NCI-H1436 (cell line): Measurements from ENCODE around the gene ISL2.
A peak's percentile ranks its signal among the peaks of the same experiment; 100 is the strongest.

Source experiments
- DNase-seq: peaks from one replicate; lab custom pipeline; 2025; lab: John Stamatoyannopoulos, UW

The ISL2 gene

DNA sequence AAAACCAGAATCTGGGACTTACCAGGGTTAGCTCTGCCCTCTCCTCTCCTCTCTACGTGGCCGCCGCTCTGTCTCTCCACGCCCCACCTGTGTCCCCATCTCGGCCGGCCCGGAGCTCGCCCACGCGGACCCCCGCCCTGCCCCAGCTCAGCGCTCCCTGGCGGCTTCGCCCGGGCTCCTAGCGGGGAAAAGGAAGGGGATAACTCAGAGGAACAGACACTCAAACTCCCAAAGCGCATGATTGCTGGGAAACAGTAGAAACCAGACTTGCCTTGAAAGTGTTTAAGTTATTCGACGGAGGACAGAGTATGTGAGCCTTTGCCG, 5.4 kb downstream of the ISL2 start:
- DNase-seq: no peak

DNA sequence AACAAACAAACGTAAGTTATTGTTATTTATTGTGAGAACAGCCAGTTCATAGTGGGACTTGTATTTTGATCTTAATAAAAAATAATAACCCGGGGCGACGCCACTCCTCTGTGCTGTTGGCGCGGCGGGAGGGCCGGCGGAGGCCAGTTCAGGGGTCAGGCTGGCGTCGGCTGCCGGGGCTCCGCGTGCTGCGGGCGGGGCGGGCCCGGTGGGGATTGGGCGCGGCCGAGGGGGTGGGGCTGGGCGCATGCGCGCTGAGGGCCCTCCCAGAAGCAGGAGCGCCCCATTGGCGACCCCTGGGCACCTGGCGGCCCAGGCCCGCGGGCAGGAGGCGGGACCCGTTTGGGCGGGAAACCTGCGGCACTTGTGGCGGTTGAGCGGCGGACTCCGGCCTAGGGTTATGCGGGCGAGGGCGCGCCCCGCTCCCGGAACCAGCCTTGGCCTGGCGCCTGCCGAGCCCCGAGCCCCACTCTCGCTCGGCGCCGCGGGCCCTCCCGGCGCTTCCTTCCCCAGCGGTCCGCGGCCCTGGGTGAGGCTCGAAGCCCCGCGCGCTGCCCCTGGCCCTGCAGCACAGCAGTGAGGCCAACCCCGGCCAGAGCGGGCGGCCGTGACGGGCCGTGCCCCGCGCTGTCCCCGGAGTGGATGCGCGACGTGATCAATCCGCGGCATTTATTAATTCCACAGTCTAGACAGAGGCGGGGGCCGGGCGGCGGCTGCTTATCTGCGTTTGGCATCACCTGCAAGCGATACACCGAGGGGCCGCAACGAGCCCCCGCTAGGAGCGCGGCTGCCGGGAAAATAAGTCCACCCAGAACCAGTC, 6.0 kb downstream of the ISL2 start:
- DNase-seq: no peak

DNA sequence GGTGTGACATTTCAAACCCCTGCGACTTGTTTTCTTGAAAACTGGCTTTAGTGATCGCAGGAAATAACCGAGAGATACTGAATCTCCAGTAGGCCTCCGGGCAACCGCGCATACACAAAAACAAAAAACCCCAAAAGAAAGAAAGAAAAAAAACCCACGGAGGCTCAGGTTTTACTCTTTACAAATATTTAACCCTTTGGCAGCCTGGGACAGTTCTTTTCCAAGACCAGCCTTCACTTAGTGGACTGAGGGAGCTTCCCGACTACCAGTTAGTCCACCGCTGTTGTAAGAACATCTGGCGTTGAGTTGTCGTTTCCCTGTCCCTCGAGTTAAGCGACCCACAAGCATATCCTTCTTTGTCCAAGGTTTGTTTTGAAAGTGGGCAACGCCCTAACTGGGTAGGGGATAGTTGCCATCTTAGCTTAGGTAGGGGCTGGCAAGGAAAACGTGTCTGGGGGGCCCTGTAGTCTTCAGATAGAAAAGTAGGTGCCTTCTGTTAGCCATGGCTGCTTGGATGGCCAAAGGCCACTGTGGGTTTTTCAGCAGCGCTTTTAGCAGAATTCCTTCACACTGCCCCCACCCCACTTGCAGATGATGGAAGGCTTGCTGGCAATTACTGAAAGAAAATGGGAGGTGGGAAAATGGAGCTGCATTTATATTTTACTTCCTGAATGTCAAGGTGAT, 6.9 kb downstream of the ISL2 start:
- DNase-seq: no peak

DNA sequence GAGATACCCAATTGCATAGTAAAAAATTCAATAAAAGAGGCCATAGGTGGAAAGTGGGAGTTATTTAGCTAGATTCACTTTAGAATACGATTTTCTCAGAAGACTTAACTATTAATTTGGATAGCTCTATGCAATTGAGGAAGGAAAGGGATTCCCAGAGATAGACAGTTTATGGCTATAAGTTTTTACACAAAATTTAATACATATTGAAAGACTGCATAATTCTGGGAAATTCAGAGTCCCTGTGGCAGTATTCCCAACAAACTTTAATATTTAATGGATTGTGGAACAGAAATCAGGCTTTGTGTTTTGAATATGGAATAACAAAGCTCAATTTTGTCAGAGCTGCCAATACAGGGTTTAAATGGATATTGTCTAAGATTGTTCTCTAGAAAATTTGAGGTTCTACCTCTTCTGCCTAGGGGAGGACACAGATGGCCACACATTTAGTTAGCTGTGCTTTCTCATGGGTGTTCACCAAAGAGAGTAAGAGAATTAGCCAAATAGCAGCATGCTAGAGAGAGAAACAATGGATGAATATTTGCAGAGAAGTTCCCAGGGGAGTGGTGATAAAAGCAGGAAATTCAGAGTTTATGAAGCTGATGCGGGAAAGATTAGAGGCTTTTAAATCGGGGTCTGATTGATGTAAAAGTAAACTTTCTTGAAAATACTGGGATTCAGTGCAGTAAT, 8.5 kb downstream of the ISL2 start:
- DNase-seq: peak; percentile 7

DNA sequence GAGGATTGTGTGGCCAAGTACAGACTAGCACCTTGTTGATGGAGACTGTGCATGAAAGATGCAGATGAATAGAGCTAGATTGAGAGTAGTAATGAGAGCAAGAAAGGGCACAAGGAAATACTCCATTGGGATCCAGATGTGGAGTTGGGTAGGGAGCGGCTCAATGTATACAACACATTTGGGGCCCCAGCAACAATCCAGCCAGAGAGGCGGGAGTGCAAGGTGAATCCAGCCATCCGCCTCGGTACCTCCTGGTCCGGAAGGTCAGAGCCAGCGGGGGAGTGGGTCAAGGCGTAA, 9.0 kb downstream of the ISL2 start:
- DNase-seq: no peak

DNA sequence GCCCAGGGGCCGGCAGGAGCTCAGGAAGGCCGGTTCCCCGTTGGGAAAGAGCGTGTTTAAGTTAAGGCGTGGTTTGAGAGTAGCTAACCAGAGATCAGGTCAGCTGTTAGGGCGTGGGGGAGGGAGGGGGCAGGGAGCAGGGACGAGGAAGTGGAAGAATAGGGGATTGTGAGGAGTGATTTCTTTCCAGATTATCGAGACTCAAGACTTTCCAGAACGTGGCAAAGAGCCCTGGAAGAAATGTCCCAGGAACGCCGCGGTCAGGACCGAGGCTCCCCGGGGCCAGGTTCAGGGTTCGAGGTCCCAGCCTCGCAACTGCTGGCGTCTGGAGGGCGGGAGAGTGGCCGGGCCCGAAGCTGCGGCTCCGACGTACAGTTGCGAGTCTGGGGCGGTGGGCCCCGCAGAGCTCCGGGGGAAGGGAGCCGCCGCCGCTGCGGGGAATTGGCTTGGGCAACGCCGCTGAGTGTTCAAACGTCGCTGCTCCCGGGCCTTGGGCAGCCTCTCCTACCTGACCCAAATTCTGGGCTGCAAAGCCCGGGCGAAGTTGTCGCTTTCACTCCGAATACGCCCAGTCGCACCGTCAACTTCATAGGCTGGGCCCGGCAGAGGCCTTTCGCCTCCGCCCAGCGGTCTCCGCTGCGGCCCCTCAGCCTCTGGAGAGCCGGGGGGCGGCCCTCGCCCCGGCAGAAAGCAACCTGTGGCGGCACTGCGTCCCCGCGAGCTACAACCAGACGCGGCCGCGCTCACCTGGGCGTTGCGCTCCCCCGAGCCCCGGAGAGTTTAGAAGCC, 9.5 kb downstream of the ISL2 start:
- no peak for DNase-seq

DNA sequence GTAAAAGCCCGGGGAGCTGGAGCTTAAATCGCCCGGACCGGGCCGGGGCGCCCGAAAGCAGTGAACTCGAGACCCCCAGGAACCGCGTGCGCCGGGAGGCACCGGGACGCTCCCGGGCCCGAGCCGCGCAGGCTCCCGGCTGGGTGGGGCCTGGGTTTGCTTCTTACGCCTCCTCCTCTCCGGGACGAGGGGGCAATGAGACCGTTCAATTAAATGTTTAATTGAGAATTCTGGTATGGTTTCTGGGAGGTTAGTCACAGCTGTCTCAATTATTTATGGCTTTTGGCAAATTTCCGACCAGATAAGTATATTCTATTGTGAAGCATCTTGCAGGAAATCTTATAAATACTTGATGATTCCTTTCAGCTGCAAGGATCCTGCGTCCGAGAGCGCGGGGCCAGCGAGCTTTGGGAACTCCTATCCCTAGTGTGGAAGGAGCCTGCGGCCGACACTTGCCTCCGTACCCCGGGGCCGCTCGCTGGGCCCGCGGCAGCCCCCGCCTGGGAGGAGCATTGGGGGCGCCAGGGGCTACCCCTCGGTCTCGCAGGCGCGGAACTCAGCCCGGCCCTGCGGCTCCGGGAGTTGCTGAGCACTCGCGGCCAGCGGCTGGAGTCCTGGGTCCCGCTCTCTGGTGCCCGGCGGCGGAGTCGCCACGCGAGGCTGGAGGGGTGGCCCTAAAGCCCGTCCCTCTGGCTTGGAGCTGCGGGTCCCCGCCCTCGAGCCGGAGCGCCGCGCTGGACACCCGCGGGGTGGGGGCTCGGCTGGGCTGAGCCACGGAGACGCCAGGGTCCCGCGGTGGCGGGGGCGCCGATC, 10.3 kb downstream of the ISL2 start:
- no peak for DNase-seq

DNA sequence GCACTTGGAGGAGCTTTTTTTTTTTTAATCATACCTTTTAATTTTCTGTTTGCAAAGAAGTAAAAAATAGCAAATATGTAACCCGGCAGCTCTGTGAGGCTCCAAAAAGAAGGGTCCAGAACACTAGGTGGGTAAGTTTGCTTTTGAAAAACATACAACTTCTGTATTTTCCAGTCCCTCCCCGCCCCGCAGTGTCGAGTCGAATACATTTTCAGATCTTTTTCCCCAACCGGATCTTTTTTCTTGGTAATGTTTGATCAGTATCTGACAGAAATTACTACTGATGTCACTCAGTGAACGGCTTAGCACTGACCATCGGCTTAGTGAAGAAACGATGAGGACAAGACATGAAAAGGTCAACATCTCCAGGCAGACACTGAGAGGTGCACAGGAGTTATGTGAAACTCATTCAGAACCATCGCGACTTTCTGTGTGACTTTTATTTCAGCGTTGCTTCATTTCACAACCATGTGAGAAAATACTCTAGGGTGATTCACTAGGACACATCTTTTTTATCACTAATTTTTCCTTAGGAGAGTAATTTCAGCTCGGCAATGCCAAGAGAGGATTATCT, 11.0 kb downstream of the ISL2 start:
- no peak for DNase-seq

DNA sequence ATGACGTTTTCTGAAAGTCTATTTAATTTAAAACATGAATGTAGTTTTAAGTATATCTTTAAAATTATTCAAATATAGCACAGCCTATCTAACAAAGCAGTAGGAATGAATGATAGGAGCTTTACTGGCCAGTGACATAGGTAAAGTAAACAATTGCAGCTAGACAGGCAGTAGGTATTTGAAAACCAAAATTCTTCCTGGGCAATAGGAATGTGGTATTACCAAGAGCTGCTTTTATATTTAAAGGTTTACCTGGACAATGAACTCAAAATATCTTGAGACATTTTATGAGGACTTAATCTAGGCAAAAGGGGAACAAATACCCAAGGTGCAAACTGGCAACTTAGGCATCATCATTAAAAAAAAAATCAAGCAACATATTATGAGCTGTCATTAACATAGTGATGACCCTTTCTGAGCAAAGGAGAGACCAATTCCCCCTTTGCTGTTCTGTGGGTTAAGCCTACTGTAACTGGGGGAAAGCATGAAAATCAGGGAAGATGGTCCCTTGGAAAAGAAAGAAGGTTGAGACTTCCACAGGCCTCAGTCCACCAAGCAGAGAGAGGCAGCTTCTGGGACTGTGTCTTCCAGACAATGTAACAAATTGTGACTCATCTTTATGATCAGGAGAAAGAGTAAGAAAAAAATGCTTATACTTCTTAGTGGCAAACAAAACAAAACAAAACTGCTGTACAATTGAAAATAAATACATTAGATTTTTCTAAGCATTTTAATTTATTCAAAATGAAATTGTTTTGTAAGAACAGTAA, 12.9 kb downstream of the ISL2 start:
- DNase-seq: no peak

DNA sequence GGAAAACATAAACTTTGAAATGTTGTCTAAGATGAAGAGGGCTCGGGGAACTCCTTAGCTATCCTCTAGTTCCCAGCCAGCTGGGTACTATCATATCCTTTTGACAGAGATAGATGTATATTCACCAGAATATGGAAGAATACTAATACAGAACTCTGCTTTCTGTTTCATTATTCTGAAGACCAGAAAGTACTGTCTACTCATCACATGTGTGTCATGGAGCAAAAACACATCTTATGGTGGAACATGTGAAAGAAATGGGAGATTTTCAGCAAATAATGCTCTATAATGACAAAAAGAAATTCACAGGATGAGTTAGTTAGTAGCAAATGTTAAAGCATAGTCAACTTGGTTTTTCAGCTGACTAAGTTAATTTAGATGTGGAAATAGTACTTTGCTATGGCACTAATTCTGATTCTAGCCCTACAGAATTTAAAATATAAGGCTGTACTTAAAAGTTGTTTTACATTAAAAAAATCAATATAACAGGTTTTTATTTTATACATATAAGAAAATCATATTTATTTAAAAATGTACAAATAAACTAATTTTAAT, 16.5 kb downstream of the ISL2 start:
- DNase-seq: no peak

DNA sequence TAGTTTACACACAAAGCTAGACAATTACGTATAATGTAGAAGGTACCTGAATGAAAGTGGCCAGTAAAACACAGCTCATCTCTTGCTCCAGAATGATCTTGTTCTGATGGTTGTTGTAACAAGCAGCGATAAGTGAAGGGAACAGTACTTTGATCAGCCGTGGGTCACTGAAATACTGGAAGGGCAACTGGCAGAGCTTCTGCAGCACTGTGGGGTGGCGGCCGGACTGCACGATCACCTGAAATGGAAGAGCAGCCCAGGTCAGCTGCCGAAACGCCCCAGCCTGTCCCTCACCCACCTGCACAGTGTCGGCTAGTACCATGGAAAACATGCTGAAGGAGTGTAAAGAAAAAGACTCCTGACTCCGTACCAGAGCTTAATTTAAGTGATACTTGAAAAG, 17.3 kb downstream of the ISL2 start:
- no peak for DNase-seq

DNA sequence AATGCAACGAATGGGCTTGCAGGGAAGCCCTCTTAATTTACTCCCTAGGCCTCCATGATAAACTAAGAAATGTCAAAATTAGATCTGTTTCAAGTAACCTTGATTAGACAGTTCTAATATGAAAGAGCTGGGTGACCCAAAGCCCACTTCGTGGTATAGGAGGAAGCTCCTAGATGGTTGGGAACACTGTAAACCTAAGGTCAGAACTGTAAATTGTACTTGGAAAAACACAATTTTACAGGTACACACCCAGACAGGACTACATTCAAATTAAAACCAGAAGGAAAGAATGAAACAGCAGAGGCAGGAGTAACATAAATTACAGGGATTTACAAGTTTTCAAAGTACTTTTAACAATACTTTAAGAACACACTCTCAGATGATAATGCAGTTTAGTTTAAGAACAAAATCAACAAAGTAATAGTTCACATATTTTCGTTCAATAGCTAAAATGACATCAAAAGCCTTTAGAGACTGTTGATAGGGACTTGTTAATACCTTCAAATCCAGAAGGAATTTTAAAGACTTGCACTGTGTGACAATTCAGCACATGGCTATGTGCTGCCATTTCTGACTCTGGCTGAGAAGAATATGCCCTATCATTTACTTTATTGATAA, 18.4 kb downstream of the ISL2 start:
- DNase-seq: no peak

DNA sequence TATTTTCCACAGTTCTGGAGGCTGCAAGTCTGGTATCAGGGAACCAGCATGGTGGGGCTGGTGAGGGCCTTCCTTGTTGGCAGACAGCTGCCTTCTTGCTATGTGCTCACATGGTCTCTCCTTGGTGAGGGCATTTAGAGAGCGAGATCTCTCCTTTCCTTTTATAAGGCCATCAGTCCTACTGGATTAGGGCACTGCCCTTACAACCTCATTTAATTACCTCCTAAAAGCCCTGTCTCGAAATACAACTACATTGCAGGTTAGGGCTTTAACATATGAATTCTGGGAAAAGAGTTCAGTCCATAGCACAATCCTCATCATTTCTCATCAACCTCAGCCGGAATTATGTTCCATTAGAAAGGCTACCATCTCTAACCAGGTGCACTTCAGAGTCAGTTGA, 21.9 kb downstream of the ISL2 start:
- DNase-seq: no peak

DNA sequence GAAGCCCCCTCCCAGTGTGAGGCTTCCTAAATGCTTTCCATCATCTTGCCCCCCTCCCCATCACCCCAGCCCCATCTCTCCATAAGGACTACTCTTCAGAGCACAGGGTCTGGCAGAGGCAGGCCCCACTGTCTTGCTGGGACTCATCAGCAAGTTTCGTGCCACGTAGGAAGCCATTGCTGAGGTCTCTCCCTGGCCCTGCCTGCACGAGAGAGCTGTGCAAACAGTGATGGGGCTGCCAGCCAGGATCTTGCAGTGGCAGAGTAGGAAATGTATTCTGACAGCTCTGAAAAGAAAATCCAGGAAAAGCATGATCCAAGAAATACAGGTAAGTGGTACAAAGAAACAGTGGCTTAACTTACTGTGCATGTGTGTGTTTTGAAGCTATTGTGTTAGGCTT, 22.6 kb downstream of the ISL2 start:
- no peak for DNase-seq

DNA sequence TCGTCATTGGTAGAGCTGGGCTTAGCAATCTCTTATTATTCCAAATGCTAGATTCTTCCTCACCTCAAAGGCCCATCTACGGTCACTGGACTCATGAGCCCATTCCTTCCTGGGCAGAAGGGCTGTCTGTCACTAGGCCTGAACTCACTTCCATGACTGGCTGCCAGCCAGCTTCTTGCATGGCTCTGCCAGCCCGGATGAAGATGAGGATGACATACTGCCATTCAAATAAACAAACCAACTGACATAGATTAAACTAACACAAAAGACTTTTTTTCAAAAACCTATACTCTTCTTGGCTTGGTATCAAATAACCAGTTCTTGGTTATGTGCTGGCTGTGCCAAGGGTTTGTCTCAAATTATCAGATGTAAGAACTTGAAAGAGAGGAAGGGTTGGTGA, 23.8 kb downstream of the ISL2 start:
- DNase-seq: no peak

DNA sequence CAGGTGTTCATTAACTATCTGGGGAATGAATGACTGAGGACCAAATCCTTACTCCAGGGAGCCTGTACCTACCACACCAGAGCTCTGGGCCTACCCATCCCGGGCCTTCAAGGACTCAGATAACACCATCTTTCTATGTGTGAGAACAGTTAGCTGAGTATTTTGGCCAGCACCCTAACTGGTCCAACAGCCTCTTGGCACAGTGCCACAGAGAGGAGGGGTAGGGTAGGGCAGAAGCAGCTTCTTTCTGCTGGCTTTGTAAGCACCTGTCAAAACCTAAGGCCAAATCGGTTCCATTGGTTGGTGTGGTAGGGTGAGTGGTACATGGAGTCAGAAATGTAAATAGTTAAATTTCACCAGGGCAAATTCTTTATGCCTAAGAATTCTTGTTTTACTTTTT, 26.7 kb downstream of the ISL2 start:
- no peak for DNase-seq

DNA sequence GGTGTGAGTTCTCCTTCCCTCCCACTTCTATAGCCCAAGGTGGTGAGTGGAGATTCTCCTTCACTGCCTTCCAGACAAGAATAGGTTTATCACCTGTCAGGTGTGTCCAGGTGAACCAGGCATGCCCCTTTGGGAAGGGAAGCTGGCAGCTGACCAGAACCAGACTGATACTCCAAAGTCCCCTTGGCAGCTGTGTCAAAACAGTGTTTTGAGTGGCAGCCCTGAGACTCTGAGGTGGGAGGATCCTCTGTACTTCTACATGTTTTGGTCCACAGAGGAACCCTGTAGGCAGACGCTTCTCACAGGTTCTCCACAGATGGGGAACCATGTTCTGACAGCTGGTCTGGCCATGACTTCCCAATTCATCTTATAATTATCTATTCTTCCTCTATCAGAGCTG, 30.1 kb downstream of the ISL2 start:
- DNase-seq: no peak

DNA sequence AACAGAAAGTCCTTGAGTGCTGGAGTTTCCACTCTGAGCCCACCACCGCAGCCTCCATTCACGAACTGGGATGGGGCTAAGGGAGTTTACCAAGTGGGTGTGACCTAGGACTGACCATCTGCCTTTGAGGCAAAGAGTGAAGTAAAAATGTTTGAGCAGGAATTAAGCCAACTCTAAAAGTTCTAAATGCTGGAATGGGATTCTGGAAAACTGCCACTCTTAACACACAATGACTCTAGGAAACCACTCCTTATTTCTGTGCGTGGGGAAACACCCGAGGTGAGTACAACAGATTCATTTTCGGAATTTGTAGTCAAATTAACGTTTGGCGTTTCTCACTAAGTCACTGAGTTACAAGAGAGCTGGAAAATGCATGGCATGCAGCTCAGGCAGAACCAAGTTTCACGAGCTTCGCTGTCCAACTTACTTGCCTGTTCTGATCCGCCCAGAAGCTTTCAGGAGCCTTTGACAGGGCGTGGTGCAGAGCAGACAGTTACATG, 31.6 kb downstream of the ISL2 start:
- DNase-seq: no peak

DNA sequence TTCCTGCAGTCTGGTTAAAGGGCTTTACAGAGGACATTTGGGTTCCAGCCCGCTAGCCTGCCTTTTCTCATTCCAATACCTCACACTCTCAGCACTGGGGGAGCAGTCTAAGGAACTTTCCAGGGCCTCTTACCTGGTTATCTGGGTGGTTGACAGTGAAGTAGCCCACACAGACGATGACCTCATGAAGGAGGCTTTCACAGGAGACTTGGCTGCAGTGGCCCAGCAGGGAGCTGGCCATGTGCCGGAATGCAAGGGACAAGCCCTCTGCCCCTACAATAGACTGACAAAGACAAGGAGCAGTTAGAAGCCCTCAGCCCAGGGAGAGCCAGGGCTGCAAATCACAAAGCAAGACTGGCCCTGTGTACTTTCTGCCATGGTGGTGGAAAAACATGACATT, 39.5 kb downstream of the ISL2 start:
- no peak for DNase-seq

DNA sequence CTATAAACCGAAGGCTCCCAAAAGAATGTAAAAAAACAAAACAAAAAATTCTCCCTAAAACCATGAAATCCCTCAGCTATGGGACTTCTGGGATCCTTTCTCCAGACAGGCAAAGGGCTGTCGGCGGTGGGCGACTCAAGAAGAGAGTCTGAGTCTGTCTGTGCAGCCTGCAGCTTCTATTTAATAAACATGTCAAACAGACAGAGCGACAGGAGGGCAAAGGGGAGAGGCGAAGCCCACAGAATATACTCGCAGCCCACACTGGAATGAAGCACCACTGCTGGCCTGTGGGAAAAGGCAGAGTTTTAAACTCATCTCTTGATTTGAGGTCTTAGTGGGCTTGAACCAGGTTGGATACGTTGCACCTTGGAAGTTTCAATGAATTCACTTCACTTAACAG, 40.2 kb downstream of the ISL2 start:
- DNase-seq: no peak
